Measurements from ENCODE around the gene PRUNE2. TPM values are rescaled to one million over a fixed set of nuclear protein-coding genes. Genes with fewer than 3 reads are reported as not detected.
"Not testable (repeated sequence)": the region's sequence is repeated elsewhere in the genome, so short reads cannot be mapped to it uniquely, and the experiment has no call there.

Gene PRUNE2
- total RNA-seq, 1 donor, result 0.31 TPM

GRCh38 chr9:76607730-76608436 lies 298.0 kb downstream of the PRUNE2 start:
- Histone ChIP-seq H3K27me3 (ENCODE audit: insufficient read depth, low read length) (no peaks in the 10 kb centered on the region), H3K4me1 (ENCODE audit: insufficient read depth, low read length) (peaks cover 58% of the 10 kb centered on the region), H3K9me3 (ENCODE audit: low read depth, low read length) (no peaks in the 10 kb centered on the region), H3K4me3 (ENCODE audit: low read length) (no peak overlapping the region)

DNA sequence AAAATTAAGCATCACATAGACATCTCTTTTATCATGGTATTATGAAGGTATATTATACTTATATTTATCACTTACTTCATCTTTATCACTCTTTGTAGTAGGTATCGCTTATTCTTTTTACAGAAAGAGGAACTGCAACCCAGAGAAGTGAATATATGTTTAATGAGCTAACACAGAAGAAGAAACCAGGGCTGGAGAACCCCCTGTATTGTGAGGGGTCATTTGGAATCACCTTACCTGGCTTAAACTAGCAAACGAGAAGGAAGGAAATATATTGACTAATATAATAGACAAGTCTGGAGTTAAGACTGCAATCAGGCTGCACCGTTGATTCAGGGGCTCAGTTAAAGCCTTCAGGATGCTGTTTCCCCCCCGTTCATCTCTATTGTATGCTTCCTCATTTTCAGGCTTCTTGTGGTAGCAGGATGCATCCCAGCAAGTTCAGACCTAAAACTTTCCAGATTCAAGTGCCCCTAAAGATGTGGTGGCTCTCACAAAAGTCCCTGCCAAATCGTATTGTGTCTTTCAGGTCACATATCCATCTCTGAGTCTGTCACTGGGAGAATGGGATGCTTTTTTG lies 300.5 kb downstream of the PRUNE2 start:
- no peak overlapping the region for H3K4me3 ChIP-seq (ENCODE audit: low read length)
- no peaks in the 10 kb centered on the region for H3K27me3 ChIP-seq (ENCODE audit: insufficient read depth, low read length)
- H3K4me1 ChIP-seq (ENCODE audit: insufficient read depth, low read length), result peaks cover 60% of the 10 kb centered on the region
- no peaks in the 10 kb centered on the region for H3K9me3 ChIP-seq (ENCODE audit: low read depth, low read length)

- Histone ChIP-seq H3K4me1 (ENCODE audit: insufficient read depth, low read length) (peaks cover 48% of the 10 kb centered on the region), H3K27me3 (ENCODE audit: insufficient read depth, low read length) (no peaks in the 10 kb centered on the region), H3K9me3 (ENCODE audit: low read depth, low read length) (no peaks in the 10 kb centered on the region), H3K4me3 (ENCODE audit: low read length) (no peak overlapping the region)
Measured at GRCh38 chr9:76603931-76604570, 301.9 kb downstream of the PRUNE2 start.

- Histone ChIP-seq H3K4me3 (ENCODE audit: low read length) (no peak overlapping the region), H3K4me1 (ENCODE audit: insufficient read depth, low read length) (peaks cover 42% of the 10 kb centered on the region), H3K27me3 (ENCODE audit: insufficient read depth, low read length) (no peaks in the 10 kb centered on the region), H3K9me3 (ENCODE audit: low read depth, low read length) (no peaks in the 10 kb centered on the region)
Measured at GRCh38 chr9:76603448-76603895, 302.4 kb downstream of the PRUNE2 start.

DNA sequence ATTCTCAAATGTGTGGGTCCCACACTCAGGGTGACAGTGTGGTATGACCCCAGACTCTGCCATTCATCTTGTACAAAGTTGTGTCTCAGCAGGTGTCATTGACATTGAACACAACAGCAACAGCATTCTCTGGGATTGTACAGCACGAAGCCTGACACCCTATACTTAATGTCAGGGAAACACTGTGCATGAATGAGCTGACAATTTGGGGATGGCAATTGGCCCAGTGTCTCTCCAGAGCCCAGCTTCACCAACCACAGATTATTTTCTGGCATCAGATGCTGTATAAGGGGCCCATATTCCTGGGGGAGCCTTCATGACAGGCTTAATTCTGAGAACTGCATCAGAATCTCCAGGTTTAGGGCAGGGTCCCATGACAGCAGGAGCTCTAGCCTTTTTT lies 303.7 kb downstream of the PRUNE2 start:
- H3K9me3 ChIP-seq (ENCODE audit: low read depth, low read length), result no peaks in the 10 kb centered on the region
- H3K4me3 ChIP-seq (ENCODE audit: low read length), result no peak overlapping the region
- peaks cover 30% of the 10 kb centered on the region for H3K4me1 ChIP-seq (ENCODE audit: insufficient read depth, low read length)
- H3K27me3 ChIP-seq (ENCODE audit: insufficient read depth, low read length), result no peaks in the 10 kb centered on the region

- no peak overlapping the region for H3K4me3 ChIP-seq (ENCODE audit: low read length)
- peaks cover 40% of the 10 kb centered on the region for H3K4me1 ChIP-seq (ENCODE audit: insufficient read depth, low read length)
- no peaks in the 10 kb centered on the region for H3K9me3 ChIP-seq (ENCODE audit: low read depth, low read length)
- H3K27me3 ChIP-seq (ENCODE audit: insufficient read depth, low read length), result no peaks in the 10 kb centered on the region
Measured at GRCh38 chr9:76600007-76600615, 305.8 kb downstream of the PRUNE2 start.

DNA sequence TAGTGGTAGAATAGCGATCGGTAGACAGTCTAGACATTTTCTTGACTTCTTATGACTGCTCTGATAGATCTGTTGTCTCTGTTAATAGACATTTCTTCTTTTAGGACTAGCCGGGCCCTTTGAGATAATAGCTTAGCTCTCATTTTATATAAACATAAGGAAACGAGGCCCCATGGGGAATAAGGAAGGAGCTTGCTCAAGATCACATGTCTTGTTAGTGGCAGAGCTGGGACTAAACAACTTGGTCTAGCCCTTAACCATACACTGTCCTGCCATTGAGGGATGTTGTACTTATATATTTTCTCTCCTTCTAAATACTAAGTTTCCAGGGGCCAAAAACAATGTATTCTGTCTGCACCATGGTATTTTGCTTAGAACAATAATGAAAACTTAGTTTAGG lies 306.9 kb downstream of the PRUNE2 start:
- Histone ChIP-seq H3K4me1 (ENCODE audit: insufficient read depth, low read length) (peaks cover 34% of the 10 kb centered on the region), H3K27me3 (ENCODE audit: insufficient read depth, low read length) (no peaks in the 10 kb centered on the region), H3K9me3 (ENCODE audit: low read depth, low read length) (no peaks in the 10 kb centered on the region), H3K4me3 (ENCODE audit: low read length) (no peak overlapping the region)

GRCh38 chr9:76595645-76596044 lies 310.3 kb downstream of the PRUNE2 start:
- H3K4me1 ChIP-seq (ENCODE audit: insufficient read depth, low read length), result peaks cover 52% of the 10 kb centered on the region
- H3K27me3 ChIP-seq (ENCODE audit: insufficient read depth, low read length), result no peaks in the 10 kb centered on the region
- H3K4me3 ChIP-seq (ENCODE audit: low read length), result no peak overlapping the region
- no peaks in the 10 kb centered on the region for H3K9me3 ChIP-seq (ENCODE audit: low read depth, low read length)

GRCh38 chr9:76594764-76595424 lies 311.0 kb downstream of the PRUNE2 start:
- no peak overlapping the region for H3K4me3 ChIP-seq (ENCODE audit: low read length)
- H3K27me3 ChIP-seq (ENCODE audit: insufficient read depth, low read length), result no peaks in the 10 kb centered on the region
- H3K9me3 ChIP-seq (ENCODE audit: low read depth, low read length), result no peaks in the 10 kb centered on the region

DNA sequence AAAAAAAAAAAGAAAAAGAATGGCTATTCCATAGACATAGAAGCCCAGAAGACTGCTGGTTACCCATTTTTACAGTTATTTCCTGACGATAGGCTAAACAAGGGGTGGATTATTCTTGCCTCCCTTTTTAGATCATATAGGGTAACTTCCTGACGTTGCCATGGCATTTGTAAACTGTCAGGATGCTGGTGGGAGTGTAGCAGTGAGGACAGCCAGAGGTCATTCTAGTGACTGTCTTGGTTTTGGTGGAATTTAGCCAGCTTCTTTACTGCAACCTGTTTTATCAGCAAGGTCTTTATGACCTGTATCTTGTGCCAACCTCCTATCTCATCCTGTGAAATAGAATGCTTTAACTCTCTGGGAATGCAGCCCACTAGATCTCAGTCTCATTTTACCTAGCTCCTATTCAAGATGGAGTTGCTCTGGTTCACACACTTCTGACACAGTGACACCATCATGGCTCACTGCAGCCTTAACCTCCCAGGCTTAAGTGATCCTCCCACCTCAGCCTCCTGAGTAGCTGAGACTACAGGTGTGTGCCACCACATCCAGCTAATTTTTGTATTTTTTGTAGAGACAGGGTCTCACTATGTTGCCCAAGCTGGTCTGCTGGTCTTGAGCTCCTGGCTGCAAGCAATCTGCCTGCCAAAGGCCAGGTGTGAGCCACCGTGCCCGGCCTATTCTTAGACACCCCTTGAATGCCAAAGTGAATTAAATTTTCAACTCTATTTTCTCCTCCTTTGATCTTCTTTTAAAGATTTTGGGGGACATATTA lies 311.8 kb downstream of the PRUNE2 start:
- peaks cover 53% of the 10 kb centered on the region for H3K4me1 ChIP-seq (ENCODE audit: insufficient read depth, low read length)

More at GRCh38 chr9:76594764-76595424, 311.0 kb downstream of the PRUNE2 start:
- H3K4me1 ChIP-seq (ENCODE audit: insufficient read depth, low read length), result peaks cover 53% of the 10 kb centered on the region

DNA sequence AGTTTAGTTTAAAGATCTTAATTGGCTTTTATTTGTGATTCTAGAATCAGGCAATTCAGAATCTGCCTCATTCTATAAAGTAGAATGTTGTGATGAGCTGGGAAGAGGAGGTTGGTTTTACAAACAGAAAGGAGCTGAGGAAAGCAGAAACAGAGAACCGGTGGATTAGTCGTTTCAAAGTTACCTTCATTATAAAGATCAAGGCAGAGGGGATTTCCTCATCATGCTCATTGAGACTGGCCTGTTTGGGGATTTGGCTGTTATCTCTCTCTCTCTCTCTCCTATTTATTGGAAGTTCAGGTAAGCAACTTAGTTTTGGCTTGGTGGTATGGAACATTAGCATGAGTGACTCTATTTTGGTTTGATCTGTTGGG lies 313.0 kb downstream of the PRUNE2 start:
- Histone ChIP-seq H3K4me1 (ENCODE audit: insufficient read depth, low read length) (peaks cover 62% of the 10 kb centered on the region), H3K4me3 (ENCODE audit: low read length) (no peak overlapping the region), H3K9me3 (ENCODE audit: low read depth, low read length) (no peaks in the 10 kb centered on the region), H3K27me3 (ENCODE audit: insufficient read depth, low read length) (no peaks in the 10 kb centered on the region)

More for the DNA sequence above, 311.8 kb downstream of the PRUNE2 start:
- H3K9me3 ChIP-seq (ENCODE audit: low read depth, low read length); H3K27me3 ChIP-seq (ENCODE audit: insufficient read depth, low read length); H3K4me3 ChIP-seq (ENCODE audit: low read length): not testable (repeated sequence)

DNA sequence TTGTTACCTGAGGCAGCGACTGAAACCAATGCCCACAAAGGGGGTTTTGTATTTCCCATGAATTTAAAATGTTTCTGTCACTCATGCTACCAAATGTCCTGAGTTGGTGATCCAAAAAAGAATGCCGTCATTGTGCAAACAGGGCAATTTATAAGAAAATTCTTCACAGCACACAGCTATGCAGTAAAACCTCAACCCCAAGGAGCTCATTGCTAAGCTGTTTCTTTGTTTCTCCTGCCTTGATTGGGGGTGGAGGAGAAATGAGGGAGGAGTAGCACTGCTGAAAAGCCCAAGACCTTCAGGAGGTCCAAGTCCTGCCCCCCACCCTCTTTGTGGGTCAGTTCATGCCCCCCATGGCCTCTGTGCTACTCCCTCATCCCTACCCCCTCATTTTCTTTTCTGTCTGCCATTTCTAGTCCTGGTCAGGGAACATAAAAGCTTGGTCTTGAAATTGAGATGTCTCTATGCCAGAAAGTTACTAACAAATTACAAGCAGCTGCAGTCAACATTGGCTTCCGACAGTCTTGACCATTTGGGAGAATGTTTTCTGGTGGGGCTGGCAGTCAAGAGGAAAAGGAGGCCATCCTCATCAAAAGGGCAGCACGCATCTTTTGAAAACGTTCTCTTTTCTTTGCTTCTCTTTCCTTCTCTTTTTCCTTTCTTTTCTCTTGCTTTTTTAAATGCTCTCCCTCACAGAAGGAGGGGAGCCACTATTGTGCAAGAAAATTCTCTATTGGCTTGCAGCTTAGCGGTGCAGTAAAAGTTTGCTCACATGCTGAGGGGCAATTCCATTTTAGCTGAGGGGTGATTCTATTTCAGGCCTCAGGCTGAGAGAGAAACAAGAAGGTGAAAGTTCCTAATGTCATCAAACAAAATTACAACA lies 313.6 kb downstream of the PRUNE2 start:
- Histone ChIP-seq H3K4me3 (ENCODE audit: low read length) (no peak overlapping the region), H3K9me3 (ENCODE audit: low read depth, low read length) (no peaks in the 10 kb centered on the region), H3K27me3 (ENCODE audit: insufficient read depth, low read length) (no peaks in the 10 kb centered on the region), H3K4me1 (ENCODE audit: insufficient read depth, low read length) (peaks cover 68% of the 10 kb centered on the region)

DNA sequence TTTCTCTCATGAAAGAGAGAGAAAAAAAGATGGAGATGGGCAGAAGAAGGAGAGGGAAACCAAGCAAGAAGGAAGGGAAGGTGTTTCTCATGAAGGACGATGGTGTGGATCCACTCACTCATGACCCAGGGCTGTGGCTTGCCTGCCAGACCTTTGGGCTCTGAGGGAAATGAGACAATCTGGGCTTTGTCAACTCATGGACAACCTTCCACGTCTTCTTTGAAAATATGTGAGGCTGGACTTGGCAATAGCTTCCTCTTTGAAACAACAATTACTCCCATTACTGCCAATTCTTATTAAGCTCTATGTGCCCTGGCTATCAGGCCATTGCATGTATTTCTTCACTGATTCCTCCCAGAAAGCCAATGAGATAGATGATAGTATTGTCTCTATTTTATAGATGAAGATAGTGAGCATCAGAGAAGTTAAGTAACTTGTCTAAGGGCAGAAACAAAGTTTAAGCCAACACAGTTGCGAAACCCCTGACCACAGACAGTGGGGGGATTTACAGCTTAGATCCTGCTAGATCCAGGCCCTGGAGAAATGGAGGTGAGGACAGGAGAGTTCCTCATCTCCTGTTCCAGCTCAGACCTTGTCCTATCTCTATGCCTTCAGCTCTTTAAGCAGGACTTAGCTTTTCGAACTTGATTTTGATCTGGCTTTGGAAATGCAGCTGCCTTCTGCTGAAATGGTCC lies 314.5 kb downstream of the PRUNE2 start:
- no peak overlapping the region for H3K4me3 ChIP-seq (ENCODE audit: low read length)

More for the DNA sequence above, 314.5 kb downstream of the PRUNE2 start:
- Histone ChIP-seq H3K27me3 (ENCODE audit: insufficient read depth, low read length) (no peaks in the 10 kb centered on the region), H3K4me1 (ENCODE audit: insufficient read depth, low read length) (peaks cover 72% of the 10 kb centered on the region), H3K9me3 (ENCODE audit: low read depth, low read length) (no peaks in the 10 kb centered on the region)
